HG03196 (cell line): ENCODE measurements around the gene SIPA1L3.
A peak's percentile ranks its signal among the peaks of the same experiment; 100 is the strongest.

Source experiments
- ATAC-seq: cut with Tn5 transposase; IDR thresholded peaks from one replicate; pipeline ENCODE4 v1.9.1; 2021; ENCODE audit not compliant: unreplicated experiment

The SIPA1L3 gene

GRCh38 chr19:37995346-37995745 lies 88.3 kb downstream of the SIPA1L3 start:
- ATAC-seq, result no peak

GRCh38 chr19:37997911-37998344 lies 90.9 kb downstream of the SIPA1L3 start:
- no peak for ATAC-seq

GRCh38 chr19:37998801-37999308 lies 91.8 kb downstream of the SIPA1L3 start:
- ATAC-seq, result no peak

GRCh38 chr19:37999309-38000213 lies 92.6 kb downstream of the SIPA1L3 start:
- no peak for ATAC-seq

GRCh38 chr19:38001158-38001781 lies 94.3 kb downstream of the SIPA1L3 start:
- no peak for ATAC-seq

- no peak for ATAC-seq
These were observed 96.6 kb downstream of the SIPA1L3 start for GRCh38 chr19:38003438-38004185.

- ATAC-seq, result no peak
These were observed 97.1 kb downstream of the SIPA1L3 start for GRCh38 chr19:38004186-38004520.

GRCh38 chr19:38004521-38005223 lies 97.7 kb downstream of the SIPA1L3 start:
- peak; percentile 51 for ATAC-seq

- no peak for ATAC-seq
These were observed 98.2 kb downstream of the SIPA1L3 start for GRCh38 chr19:38005224-38005614.

- no peak for ATAC-seq
These were observed 99.5 kb downstream of the SIPA1L3 start for GRCh38 chr19:38006361-38007045.

GRCh38 chr19:38009650-38010242 lies 102.7 kb downstream of the SIPA1L3 start:
- no peak for ATAC-seq

GRCh38 chr19:38011426-38011825 lies 104.4 kb downstream of the SIPA1L3 start:
- no peak for ATAC-seq

GRCh38 chr19:38012290-38012689 lies 105.3 kb downstream of the SIPA1L3 start:
- ATAC-seq, result no peak

GRCh38 chr19:38012944-38013343 lies 105.9 kb downstream of the SIPA1L3 start:
- no peak for ATAC-seq

GRCh38 chr19:38013913-38014580 lies 107.0 kb downstream of the SIPA1L3 start:
- no peak for ATAC-seq

GRCh38 chr19:38015216-38015615 lies 108.2 kb downstream of the SIPA1L3 start:
- ATAC-seq, result no peak

- no peak for ATAC-seq
These were observed 108.8 kb downstream of the SIPA1L3 start for GRCh38 chr19:38015761-38016160.

GRCh38 chr19:38017401-38018151 lies 110.6 kb downstream of the SIPA1L3 start:
- ATAC-seq, result no peak
